Stimulated activated CD8-positive, alpha-beta memory T cell treated with anti-CD3 and anti-CD28 coated beads, Interleukin-2, amount 100 ng/mL, for 48 hours (primary cell): ENCODE data around the gene BMX.

Source experiments
- DNase-seq, 2 donors: peaks; one replicate each; pipeline ENCODE4 v3.0.0-alpha.2; 2020; ENCODE audit warnings: low read depth in 2 of 2

The BMX gene

GRCh38 chrX:15500497-15500966 lies at the start of gene BMX:
Gene BMX, plus strand, starts transcription at chrX:15500807. Its CDS starts 7,547 bp downstream, at chrX:15508354.
- DNase-seq, result no peak

- DNase-seq, result no peak
Measured at GRCh38 chrX:15451913-15452312, 48.7 kb upstream of the BMX start.

- DNase-seq, result no peak
Measured at GRCh38 chrX:15464704-15465103, 35.9 kb upstream of the BMX start.

GRCh38 chrX:15465347-15465746 lies 35.3 kb upstream of the BMX start:
- no peak for DNase-seq

GRCh38 chrX:15465896-15466651 lies 34.5 kb upstream of the BMX start:
- no peak for DNase-seq

GRCh38 chrX:15468036-15468435 lies 32.6 kb upstream of the BMX start:
- no peak for DNase-seq

- no peak for DNase-seq
Measured at GRCh38 chrX:15469613-15470012, 31.0 kb upstream of the BMX start.

GRCh38 chrX:15471028-15471427 lies 29.6 kb upstream of the BMX start:
- peak; percentile 16 to 36 for DNase-seq

GRCh38 chrX:15472531-15472930 lies 28.1 kb upstream of the BMX start:
- no peak for DNase-seq

GRCh38 chrX:15474028-15474427 lies 26.6 kb upstream of the BMX start:
- no peak for DNase-seq

- no peak for DNase-seq
Measured at GRCh38 chrX:15475021-15475420, 25.6 kb upstream of the BMX start.

- no peak for DNase-seq
Measured at GRCh38 chrX:15475486-15475885, 25.1 kb upstream of the BMX start.

GRCh38 chrX:15483891-15484290 lies 16.7 kb upstream of the BMX start:
- no peak for DNase-seq

GRCh38 chrX:15492469-15492868 lies 8.1 kb upstream of the BMX start:
- no peak for DNase-seq

GRCh38 chrX:15493118-15493962 lies 7.3 kb upstream of the BMX start, which contains the start of gene PIR:
Gene PIR, minus strand, starts transcription at chrX:15493333. Its CDS starts 2,076 bp downstream, at chrX:15491257.
- DNase-seq, result peak; percentile 52 to 57

- no peak for DNase-seq
Measured at GRCh38 chrX:15495801-15496200, 4.8 kb upstream of the BMX start.

- no peak for DNase-seq
Measured at GRCh38 chrX:15496824-15497223, 3.8 kb upstream of the BMX start.

- peak; percentile 16 to 22 for DNase-seq
Measured at GRCh38 chrX:15497865-15498264, 2.7 kb upstream of the BMX start.

GRCh38 chrX:15498741-15499140 lies 1.9 kb upstream of the BMX start:
- no peak for DNase-seq

GRCh38 chrX:15499976-15500375 lies 631 bp upstream of the BMX start:
- DNase-seq, result no peak

- no peak for DNase-seq
Measured at GRCh38 chrX:15501506-15501905, 899 bp downstream of the BMX start.

GRCh38 chrX:15504661-15505060 lies 4.1 kb downstream of the BMX start:
- DNase-seq, result no peak

GRCh38 chrX:15505101-15505500 lies 4.5 kb downstream of the BMX start:
- no peak for DNase-seq
